HG03159 (cell line): ENCODE results near the gene UROD.
"Not testable (repeated sequence)": the region's sequence is repeated elsewhere in the genome, so short reads cannot be mapped to it uniquely, and the experiment has no call there.

Experiments
- ATAC-seq: cut with Tn5 transposase; IDR thresholded peaks from one replicate; pipeline ENCODE4 v1.9.1; 2021; ENCODE audit warnings: mild to moderate bottlenecking, moderate library complexity; ENCODE audit not compliant: unreplicated experiment

UROD gene

DNA sequence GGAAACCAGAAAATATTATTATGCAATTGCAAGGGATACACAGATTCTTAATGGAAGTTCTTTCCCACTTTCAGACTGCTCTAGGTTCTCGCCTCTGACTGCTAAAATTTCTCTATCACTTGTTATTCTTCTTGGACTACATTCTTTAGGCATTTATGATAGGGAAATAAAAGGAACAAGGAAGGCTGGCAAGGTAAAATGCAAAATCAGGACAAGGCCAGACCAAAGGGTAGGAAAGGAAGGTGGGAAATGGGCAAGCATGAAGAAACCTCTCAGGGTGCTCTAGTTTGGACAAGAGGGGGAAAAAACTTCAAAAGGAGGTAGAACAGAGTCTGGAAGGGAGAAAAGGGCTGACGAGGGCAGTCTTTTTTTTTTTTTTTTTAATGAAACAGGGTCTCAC is 26.2 kb downstream of the UROD start:
- no peak for ATAC-seq

DNA sequence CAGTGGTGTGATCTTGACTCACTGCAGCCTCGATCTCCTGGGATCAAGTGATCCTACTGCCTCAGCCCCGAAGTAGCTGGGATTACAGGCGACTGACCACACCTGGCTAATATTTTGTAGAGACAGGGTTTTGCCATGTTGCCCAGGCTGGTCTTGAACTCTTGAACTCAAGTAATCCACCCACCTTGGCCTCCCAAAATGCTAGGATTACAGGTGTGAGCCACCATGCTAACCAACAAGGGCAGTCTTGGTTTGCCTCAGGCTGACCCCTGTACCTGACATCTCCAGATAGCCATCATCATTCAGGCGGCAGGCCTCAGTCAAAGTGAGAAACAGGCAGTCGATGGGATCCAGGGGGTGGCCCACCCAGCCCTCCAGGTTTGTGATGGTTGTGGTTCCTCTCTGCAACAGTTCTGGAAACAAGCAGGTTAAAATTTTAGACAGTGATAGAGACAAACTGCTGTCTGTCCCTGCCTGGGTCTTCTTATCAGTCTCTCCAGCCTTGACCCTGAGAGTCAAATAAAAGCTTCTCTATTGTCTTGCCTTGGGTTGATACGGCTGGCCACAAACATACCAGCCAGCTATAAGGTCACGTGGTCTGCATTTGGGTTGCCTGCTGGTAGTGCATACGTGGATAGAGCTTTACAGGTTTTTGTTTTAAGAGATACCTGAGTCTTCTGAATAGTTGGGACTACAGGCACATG is 26.8 kb downstream of the UROD start:
- ATAC-seq, result no peak

DNA sequence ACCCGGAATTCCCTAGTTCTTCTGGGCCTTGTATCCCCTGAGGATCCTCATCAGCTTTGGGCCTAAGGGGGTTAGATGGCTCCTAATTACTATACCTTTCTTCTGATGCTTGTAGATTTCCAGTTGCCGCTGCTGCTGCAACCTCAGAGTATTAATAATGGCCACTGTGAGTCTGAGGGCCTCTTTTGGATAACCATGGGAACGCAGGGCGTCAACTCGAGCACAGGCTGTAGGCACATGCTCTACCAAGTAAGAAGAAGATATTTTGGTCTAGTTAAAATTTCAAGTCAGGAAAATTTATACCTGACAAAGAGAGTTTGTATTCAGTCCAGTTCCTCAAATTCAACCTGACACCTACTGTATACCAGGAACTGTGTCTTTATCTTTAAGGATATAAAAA is 28.2 kb downstream of the UROD start:
- ATAC-seq, result no peak

DNA sequence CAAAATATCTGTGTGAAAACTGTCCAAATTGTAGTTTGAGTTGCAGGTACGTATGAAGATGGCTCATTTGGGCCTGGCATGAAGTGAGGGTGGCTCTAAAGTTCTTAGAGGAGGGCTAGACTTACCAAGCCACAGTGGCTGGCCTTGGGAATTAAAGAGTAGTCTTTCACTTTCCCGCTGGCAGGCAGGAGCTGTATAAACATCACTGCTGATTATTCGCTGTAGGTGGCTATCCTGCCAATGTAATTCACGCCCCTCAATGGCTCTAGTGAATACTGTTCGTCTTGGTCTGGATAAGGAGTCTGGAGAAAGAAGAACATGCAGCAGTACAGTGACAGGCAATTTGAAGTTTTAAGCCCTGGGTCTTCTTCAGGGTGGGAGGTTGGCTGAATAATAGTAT is 31.0 kb downstream of the UROD start:
- ATAC-seq, result no peak

DNA sequence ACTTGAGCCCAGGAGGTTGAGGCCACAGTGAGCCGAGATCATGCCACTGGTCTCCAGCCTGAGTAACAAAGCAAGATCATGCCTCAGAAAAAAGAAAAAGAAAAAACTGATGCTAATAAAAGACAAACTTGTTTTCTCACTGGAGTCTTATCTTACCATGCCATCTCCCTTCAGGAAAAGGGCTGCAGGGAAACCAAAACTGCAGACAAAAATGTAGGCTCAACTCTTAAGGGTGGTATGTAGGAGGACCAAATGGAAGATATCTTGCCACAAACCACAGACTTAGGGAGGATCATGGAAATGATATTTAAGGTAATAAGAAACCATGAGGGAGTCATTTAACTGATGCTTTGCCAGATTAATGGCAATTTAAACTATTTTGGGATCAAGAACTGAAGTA is 32.9 kb downstream of the UROD start:
- ATAC-seq, result no peak

DNA sequence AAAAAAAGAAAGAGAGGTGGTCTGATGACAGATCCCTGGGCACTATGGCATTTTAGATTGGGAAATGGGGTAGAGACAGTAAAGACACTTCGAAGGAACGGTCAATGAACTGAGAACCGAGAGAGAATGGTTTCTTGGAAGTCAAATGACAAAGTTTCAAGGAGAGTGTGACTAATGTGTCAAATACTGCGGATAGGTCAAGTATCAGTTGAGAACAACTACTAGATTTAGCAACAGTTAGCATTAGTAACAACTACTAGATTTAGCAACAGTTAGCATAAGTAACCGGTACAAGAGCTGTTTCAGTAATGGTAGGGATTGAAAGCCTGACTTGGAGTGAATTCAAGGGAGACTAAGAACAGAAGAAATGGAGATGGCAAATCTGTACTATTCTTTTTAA is 35.0 kb downstream of the UROD start:
- ATAC-seq, result no peak

DNA sequence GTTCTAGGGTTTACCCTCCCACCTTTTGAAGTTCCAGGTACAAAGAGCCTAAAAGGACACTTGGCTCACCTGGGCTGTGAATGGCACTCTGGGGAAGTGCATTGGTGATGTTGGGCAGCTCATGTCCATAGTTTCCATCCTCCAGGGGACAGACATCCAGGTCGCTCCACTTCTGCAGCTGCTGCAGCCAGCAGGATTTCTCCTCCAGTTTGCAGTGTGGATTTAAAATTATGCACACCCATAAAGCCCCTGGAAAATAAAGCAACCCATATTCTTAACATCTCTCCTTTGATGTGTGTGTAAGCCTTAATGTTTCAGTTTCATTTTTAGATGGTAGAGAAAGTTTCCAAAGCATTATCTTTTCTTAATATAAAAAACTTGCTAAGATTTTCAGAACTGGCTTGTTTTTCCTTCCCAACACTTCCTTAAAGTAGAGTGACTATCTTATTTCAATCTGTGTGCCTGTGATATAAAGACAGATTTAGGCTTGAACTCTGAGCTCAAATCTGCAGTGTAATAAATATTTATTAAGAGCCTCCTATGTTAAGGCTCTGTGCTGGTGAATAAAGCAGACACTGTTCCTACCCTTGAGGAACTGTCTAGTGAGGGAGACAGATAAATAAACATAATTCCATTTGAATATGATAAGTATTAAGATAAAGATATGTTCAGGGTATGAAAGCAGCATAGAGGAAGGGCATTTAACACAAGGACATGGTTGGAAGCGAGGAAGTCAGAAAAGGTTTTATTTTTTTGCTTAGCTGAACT is 39.1 kb downstream of the UROD start:
- no peak for ATAC-seq

DNA sequence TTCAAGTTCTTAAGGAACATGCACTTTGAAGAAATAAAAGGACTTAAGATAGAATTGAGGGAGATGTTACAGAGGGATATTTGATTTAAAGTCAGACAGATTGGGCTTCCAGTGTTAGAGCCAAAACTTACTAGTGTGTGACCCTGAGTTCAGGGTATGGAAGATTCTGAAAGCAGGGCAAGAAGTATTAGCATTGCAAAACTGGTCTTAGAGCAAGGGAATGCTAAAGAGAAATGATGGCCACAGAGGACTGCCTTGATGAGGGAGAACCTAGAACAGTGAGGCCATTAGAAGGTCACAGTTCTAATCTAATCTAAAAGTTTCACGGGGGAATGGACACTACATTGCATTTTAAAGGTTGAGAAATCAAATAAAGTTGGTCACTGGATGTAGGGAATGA is 45.5 kb downstream of the UROD start:
- no peak for ATAC-seq

DNA sequence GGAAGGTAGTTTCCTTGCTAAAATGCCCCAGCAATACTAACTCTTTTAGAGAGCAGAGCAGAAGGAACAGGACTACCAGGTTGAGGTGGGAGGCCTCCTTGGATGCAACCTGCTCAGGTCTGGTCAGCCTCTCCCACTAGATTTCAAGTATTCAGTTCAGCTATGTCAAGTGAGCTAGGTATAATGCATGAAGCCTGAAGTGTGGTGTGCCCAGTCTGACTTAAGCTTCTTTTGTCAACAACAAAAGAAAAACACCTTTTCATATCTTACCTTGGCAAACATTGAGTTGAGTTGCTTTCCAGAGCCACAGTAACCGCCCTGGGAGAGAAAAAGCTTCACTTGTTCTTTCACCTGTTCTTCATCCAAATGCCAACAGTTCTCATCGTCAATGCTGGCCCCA is 47.8 kb downstream of the UROD start:
- ATAC-seq, result no peak

DNA sequence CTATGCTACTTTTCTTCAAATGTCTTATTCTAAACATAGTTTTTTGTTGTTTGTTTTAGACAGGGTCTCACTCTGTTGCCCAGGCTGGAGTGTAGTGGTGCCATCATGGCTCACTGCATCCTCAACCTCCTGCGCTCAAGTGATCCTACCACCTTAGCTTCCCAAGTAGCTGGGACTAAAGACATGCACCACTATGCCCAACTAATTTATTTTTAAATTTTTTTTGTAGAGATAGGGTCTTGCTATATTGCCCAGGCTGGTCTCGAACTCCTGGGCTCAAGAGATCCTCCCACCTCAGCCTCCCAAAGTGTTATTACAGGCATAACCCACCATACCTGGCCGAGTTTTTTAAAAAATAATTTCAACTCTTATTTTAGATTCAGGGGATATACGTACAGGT is 50.4 kb downstream of the UROD start:
- ATAC-seq, result not testable (repeated sequence)

DNA sequence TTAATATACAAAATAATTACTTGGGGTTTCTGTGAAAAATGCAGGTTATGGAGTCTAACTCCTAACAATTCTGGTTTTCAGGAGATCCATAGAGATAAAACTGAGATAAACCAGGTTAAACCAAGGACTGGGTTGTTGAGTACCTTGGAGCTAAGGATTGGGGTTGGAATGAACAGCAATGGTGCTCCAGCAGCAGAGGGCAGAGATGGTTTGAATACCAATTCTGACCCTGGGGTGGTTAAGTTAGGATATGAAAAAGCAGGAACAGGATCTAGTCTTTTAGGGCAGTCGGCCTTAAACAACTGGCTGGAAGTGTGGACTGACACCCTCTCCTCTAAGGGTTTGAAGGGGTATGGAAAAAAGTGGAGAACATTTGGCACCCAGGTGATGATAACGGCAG is 53.0 kb downstream of the UROD start:
- ATAC-seq, result no peak
